GM10248 (cell line): ENCODE data around the gene ABHD16A.

ENCODE experiments used
- CTCF ChIA-PET: fragments of 300-600 bp; sonication (Branson Sonifier 250); formaldehyde crosslinking; extraction: SDS; loops from one replicate; lab custom pipeline; 2021; ENCODE audit warnings: antibody characterized with exemption; lab: Yijun Ruan, JAX
- POLR2A ChIA-PET: fragments of 350-650 bp; sonication (Branson Sonifier 250); formaldehyde crosslinking; extraction: SDS; loops from one replicate; lab custom pipeline; 2020; ENCODE audit warnings: antibody characterized with exemption; lab: Yijun Ruan, JAX
- DNase-seq: peaks from one replicate; pipeline ENCODE4 v3.0.0; 2012; ENCODE audit errors: extremely low spot score
- CTCF ChIP-seq: IDR thresholded peaks from 2 replicates; pipeline ENCODE4 v1.5.1; 2012; ENCODE audit warnings: mild to moderate bottlenecking, low read depth; ENCODE audit errors: extremely low read depth, missing control alignments, control extremely low read depth

Gene ABHD16A

GRCh38 chr6:31702819-31703716 is at the start of gene ABHD16A:
TSS of gene ABHD16A (minus strand) at chr6:31703324. CDS start at chr6:31703281, 43 bp downstream.
- TF ChIP-seq CTCF: no peak
- ChIA-PET CTCF (interaction anchor here (0.9 to 1.8 kb wide), 12 partner anchors 10 to 127 kb away, joined by 3 to 6 read pairs (median 4); partner anchors contain the start of genes LSM2, LY6G5C and VARS1), POLR2A (interaction anchor here (0.5 to 1.3 kb wide), 6 partner anchors 8 to 195 kb away, joined by 3 to 7 read pairs (median 5); partner anchors contain the start of gene GPANK1)
- peak; percentile 99 for DNase-seq

DNA sequence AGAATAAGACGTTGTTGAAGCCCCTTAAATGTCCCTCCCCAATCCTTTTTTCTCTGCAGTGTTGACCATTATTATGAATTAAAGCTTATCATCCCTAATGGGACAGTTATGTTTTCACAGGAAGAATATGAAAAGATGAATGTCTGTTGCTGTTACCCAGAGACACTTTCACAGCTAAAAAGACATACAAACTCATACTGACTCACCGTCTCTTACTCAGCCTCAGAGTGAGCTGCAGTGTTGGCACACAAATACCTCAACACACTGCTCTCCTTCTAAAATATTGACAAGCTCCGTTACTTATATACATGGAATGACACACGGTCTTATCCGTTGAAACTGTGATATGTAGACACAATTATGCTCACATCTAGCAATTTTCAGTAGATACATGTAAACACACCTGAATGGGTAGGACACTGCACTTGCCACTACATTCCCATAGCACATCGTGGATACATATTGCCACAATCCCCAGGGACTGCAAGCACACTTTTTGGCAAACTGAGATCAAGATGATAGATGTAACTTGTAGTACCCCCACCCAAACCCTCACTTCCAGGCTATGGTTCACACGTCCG is 49.7 kb upstream of the ABHD16A start:
- TF ChIP-seq CTCF: no peak
- ChIA-PET CTCF (interaction anchor here (0.8 to 2.1 kb wide), 11 partner anchors 11 to 154 kb away, joined by 3 to 9 read pairs (median 4); partner anchors contain the start of genes CLIC1, LSM2 and VARS1), POLR2A (no interaction called here)
- no peak for DNase-seq

- no peak for DNase-seq
- ChIA-PET CTCF (interaction anchor here (1.4 to 3.0 kb wide), 4 partner anchors 10 to 72 kb away, joined by 3 to 14 read pairs (median 4); no protein-coding TSS in a partner anchor), POLR2A (no interaction called here)
- TF ChIP-seq CTCF: no peak
Measured at GRCh38 chr6:31750411-31751022, 47.4 kb upstream of the ABHD16A start.

- POLR2A ChIA-PET: no interaction called here
- DNase-seq: no peak
- no peak for TF ChIP-seq CTCF
- CTCF ChIA-PET: interaction anchor here (1.4 to 3.0 kb wide), 3 partner anchors 21 to 71 kb away, joined by 3 to 14 read pairs (median 4); no protein-coding TSS in a partner anchor
Measured at GRCh38 chr6:31749301-31750036, 46.3 kb upstream of the ABHD16A start.

DNA sequence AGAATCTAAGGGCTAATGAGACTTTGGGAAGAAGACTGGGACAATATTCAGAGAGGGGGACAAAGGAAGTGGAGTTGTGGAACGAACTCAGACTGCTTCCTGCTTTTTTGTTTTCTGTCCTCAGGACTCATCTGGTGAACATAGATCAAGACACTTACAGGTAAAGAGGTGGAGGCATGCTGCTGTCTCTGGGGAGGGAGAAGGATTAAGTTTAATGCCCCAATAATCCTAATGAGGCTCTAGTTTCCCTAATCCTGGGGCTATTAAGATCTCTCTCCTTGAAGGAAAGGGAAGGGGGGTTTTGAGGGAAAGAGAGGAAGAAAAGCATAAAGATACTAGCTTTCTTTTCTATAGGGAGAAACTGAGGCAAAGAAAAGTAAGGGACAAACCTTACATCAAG is 41.3 kb upstream of the ABHD16A start:
- DNase-seq: no peak
- CTCF ChIA-PET: no interaction called here
- POLR2A ChIA-PET: no interaction called here
- TF ChIP-seq CTCF: no peak

DNA sequence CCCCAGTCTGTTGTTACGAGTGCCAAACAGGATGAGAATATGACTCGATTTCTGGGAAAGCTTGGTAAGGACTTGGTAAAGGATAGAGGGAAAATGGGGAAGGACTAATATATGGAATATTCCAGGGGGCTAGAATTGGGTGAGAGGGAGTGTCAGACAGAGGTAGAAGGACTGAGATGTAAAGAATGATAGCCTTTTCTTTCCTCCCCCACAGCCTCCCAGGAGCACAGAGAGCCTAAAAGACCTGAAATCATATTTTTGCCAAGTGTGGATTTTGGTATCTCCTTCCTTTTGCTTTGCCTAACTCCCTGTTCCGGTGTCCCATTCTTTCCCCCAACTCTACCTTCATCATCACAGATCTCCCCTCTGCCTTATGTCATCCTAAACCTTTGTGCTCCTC is 39.8 kb upstream of the ABHD16A start:
- no peak for DNase-seq
- TF ChIP-seq CTCF: no peak
- POLR2A ChIA-PET: no interaction called here
- CTCF ChIA-PET: interaction anchor here (1.1 to 11.4 kb wide), 2 partner anchors 10 to 28 kb away, joined by 3 to 73 read pairs; no protein-coding TSS in a partner anchor
